Subcutaneous abdominal adipose tissue (tissue), 5 donors: ENCODE results near the gene MYH2.

ENCODE experiments used
- H3K27ac ChIP-seq: one replicate; pipeline ENCODE4 v1.7.0; 2013; ENCODE audit warnings: low read depth, mild to moderate bottlenecking, inconsistent platforms, low read length, moderate library complexity
- H3K27me3 ChIP-seq, 5 donors: one replicate each; pipeline ENCODE4 v1.7.0; 2013; ENCODE audit warnings: low read length in 5 of 5, inconsistent platforms in 1 of 5; ENCODE audit not compliant: control insufficient read depth in 5 of 5, insufficient read depth in 4 of 5
- H3K36me3 ChIP-seq, 5 donors: one replicate each; pipeline ENCODE4 v1.7.0; 2013; ENCODE audit warnings: low read length in 5 of 5; ENCODE audit not compliant: control insufficient read depth in 5 of 5, insufficient read depth in 5 of 5
- H3K4me1 ChIP-seq, 5 donors: one replicate each; pipeline ENCODE4 v1.7.0; 2013; ENCODE audit warnings: low read length in 5 of 5, mild to moderate bottlenecking in 3 of 5, moderate library complexity in 1 of 5; ENCODE audit not compliant: control insufficient read depth in 5 of 5, insufficient read depth in 5 of 5
- H3K4me3 ChIP-seq, 5 donors: one replicate each; pipeline ENCODE4 v1.7.0; 2013; ENCODE audit warnings: low read length in 5 of 5, low read depth in 1 of 5
- H3K9ac ChIP-seq, 5 donors: one replicate each; pipeline ENCODE4 v1.7.0; 2013; ENCODE audit warnings: low read length in 5 of 5, mild to moderate bottlenecking in 4 of 5, moderate library complexity in 3 of 5
- H3K9me3 ChIP-seq, 5 donors: one replicate each; pipeline ENCODE4 v1.7.0; 2013; ENCODE audit warnings: low read length in 5 of 5; ENCODE audit not compliant: control insufficient read depth in 5 of 5
- donor health status: healthy.
- donor health status: healthy.
- donor health status: healthy.
- donor health status: healthy.
- donor health status: healthy.

The MYH2 gene

DNA sequence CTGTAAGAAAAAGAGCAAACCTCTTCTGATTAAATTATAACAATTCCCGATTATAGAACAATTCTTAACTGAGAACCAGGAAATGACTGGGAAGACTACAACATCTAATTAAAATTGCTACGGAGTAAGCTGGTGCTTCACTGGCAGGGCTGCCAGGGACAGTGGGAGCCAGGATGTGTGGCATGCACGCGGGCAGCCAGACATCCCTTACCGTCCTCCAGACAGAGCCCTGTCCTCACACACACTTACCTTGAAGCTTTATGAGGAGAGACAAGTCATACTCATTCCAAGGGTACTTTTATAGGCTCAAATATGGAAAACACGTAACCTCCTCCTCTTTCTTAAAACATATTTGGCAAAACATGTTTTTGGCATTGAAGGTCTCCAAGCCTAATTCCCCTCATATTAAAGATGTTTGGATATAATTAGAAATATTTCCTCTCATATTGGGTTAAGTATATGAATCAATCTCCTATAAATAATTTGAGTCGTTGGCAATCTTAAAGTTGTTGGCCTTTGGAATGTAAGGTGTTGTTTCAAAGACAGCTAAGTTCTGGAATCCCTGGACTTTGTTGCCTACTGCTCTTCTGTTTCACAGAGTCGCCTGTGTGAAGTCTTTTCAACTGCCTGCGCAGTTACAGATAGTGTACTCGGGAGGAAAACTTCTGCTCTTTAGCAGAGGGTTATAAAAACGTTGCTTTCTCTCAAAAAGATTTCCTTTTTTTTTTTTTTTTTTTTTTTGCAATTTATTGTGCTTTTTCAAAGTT, 31.0 kb downstream of the MYH2 start, which contains the start of gene MYH1:
TSS of gene MYH1 (minus strand) at position 272 of the 767 bp plus-strand sequence. CDS start 1,900 bp downstream, outside the sequence.
- Histone ChIP-seq H3K4me3 (no peak within 1 kb of the TSS), H3K27ac (no peak within 1 kb of the TSS), H3K4me1 (peaks cover 0 to 6% (median 4%) of the 10 kb centered on the region in 5 donors), H3K9ac (no peak within 1 kb of the TSS), H3K9me3 (no peaks in the 10 kb centered on the region), H3K27me3 (no peaks in the 10 kb centered on the region), H3K36me3 (no peaks in the 10 kb centered on the region)

DNA sequence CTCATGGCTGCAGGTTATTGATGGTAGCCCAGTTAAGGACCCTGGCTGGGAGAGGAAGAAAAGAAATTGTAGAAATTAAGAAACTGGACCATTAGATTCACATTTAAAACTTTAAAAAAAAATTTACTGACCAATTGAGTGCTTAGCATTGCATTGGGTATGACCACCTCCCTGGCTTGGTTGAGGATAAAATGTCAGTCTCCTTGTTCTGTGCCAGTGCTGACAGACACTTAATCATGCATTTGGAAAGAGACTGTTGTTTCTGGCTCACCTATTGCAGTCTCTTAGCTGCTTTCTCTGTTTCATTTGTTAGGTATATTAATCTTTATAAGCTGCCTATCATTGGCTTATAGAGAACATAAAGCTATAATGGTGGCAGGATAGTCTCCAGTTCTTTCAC, 32.8 kb downstream of the MYH2 start:
- peaks cover 0 to 20% (median 17%) of the 10 kb centered on the region in 5 donors for H3K4me1 ChIP-seq
- H3K9me3 ChIP-seq, result no peaks in the 10 kb centered on the region
- no peak overlapping the region for H3K9ac ChIP-seq
- no peaks in the 10 kb centered on the region for H3K27me3 ChIP-seq
- H3K36me3 ChIP-seq, result no peaks in the 10 kb centered on the region
- no peak overlapping the region for H3K4me3 ChIP-seq
- H3K27ac ChIP-seq, result no peak overlapping the region

DNA sequence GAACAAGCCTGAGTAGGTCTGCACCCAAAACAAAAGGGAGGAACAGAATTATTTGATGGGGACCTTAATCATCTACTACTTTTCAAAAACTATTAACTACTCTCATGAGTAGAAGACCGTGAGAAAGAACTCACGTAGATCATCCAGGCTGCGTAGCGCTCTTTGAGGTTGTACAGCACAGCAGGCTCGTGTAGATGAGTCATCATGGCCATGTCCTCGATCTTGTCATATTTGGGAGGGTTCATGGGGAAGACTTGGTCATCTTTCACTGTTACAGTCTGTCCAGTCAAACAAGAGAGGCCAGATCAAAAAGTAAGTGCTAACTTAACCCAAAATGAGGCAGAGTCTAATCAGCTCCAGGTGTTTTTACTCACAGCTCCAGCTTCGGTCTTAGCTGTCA, 33.4 kb downstream of the MYH2 start:
- peaks cover 0 to 20% (median 17%) of the 10 kb centered on the region in 5 donors for H3K4me1 ChIP-seq
- no peak overlapping the region for H3K27ac ChIP-seq
- H3K9me3 ChIP-seq, result no peaks in the 10 kb centered on the region
- no peak overlapping the region for H3K9ac ChIP-seq
- H3K27me3 ChIP-seq, result no peaks in the 10 kb centered on the region
- H3K36me3 ChIP-seq, result no peaks in the 10 kb centered on the region
- no peak overlapping the region for H3K4me3 ChIP-seq

DNA sequence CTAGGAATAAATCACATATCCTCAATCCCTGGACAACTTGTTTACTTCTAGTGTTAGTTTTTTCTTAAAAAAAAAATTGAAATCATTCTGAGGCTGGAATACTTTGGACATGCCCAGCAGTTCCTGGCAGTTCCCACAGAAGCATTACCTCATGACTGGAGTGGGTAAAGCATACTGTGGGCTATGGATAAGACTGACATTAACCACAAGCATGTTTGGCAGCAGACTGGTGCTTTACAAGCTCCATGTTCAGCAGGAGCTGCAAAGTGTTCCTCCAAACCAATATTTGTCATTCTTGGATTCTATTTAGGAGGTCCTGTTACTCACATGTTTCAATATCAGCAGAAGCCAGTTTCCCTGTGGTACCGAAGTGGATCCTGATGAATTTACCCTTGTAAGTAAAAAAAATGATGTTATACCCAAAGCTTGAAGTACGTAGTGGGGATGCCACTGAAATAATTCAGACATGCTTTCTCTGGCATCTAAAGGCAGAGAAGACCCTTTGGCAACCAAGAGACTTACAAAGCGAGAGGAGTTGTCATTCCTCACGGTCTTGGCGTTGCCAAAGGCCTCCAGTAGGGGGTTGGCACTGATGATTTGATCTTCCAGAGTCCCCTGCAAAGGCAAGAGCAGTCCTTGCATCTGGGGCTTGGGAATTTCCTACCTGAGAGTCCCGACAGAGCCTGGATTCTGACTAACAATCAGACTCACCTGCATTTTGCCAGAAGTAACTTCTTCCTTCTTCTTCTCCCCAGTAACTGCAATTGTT, 36.0 kb downstream of the MYH2 start:
- Histone ChIP-seq H3K27me3 (no peaks in the 10 kb centered on the region), H3K9me3 (no peaks in the 10 kb centered on the region), H3K36me3 (no peaks in the 10 kb centered on the region), H3K4me1 (peaks cover 0 to 20% (median 17%) of the 10 kb centered on the region in 5 donors), H3K27ac (peak overlapping the region; percentile 38), H3K9ac (no peak overlapping the region), H3K4me3 (peak overlapping the region in 1 of 5 donors; percentile 4)

DNA sequence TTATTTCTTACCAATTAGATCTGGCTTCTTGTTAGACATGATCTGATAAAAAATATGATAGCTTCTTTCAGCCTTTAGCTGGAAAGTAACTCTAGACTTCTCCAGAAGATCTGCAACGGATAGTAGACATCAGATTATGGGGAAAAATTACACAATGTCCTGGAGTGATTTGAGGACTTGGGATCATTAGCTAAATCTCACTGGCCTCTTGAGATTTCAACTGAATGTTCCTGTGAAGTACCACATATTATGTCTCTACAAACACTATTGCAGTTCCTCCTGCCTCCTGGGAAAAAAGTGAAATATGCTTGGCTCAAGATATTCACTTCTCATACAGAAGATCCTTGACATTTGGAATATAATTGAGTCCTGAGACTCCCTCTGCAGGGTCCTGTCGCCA, 36.6 kb downstream of the MYH2 start:
- Histone ChIP-seq H3K4me3 (no peak overlapping the region), H3K27ac (peak overlapping the region; percentile 38), H3K9ac (no peak overlapping the region)

DNA sequence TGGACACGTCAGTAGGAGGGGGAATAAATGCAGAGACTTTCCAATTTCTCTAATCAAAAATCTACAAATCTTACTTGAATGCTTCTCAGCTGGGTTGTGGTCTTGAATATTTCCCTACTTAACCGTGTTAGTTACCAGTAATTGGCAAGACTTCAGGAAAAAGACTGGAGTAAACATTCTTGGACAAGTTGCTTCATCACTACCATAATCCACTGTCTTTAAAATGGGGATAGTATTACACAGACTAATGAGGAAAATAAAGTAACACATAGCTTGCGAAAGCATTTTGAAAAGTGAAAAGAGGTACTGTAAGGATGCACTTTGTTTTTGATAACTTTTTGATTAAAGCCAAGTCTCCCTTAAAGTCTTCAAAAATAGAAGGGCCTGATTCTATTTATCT, 49.5 kb downstream of the MYH2 start:
- Histone ChIP-seq H3K4me3 (no peak overlapping the region), H3K27ac (no peak overlapping the region), H3K4me1 (no peaks in the 10 kb centered on the region), H3K36me3 (no peaks in the 10 kb centered on the region), H3K9ac (no peak overlapping the region), H3K9me3 (no peaks in the 10 kb centered on the region), H3K27me3 (no peaks in the 10 kb centered on the region)

More for the DNA sequence above, 36.6 kb downstream of the MYH2 start:
- H3K4me1 ChIP-seq, result peaks cover 0 to 20% (median 17%) of the 10 kb centered on the region in 5 donors
- H3K9me3 ChIP-seq, result no peaks in the 10 kb centered on the region
- H3K27me3 ChIP-seq, result no peaks in the 10 kb centered on the region
- H3K36me3 ChIP-seq, result no peaks in the 10 kb centered on the region

DNA sequence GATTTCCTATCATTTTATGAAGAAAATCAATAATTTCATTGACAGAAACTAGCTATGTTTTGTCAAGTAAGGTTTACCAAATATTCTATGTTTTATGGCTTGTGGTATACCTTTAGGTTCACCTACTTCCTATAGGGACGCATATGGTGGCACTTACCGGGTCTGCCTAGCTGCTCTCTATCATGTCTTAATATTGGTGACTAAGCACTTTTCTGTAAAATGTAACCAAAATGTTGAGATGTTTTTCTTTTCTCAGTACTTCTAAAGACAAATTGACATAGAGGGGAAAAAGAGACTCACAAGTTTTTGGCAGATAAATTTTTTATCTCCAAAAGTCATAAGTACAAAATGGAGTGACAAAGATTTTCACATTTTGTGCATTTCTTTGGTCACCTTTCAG, 57.5 kb downstream of the MYH2 start:
- Histone ChIP-seq H3K27me3 (no peaks in the 10 kb centered on the region), H3K9ac (no peak overlapping the region), H3K4me1 (no peaks in the 10 kb centered on the region), H3K27ac (no peak overlapping the region), H3K4me3 (no peak overlapping the region), H3K36me3 (no peaks in the 10 kb centered on the region), H3K9me3 (peaks cover 0 to 26% (median 15%) of the 10 kb centered on the region in 5 donors)

DNA sequence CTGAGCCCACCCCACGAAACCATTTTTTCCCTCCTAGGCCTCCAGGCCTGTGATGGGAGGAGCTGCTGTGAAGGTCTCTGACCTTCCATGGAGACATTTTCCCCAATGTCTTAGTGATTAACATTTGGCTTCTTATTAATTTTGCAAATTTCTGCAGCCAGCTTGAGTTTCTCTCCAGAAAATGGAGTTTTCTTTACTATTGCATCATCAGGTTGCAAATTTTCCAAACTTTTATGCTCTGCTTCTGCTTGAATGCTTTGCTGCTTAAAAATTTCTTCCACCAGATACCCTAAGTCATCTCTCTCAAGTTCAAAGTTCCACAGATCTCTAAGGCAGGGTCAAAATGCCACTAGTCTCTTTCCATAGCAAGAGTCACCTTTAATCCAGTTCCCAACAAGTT, 67.2 kb downstream of the MYH2 start:
- H3K27ac ChIP-seq, result no peak overlapping the region
- no peaks in the 10 kb centered on the region for H3K36me3 ChIP-seq
- H3K27me3 ChIP-seq, result no peaks in the 10 kb centered on the region
- H3K9ac ChIP-seq, result no peak overlapping the region
- peaks cover 0 to 16% (median 10%) of the 10 kb centered on the region in 5 donors for H3K9me3 ChIP-seq
- H3K4me3 ChIP-seq, result no peak overlapping the region
- H3K4me1 ChIP-seq, result peaks cover 0 to 5% (median 0%) of the 10 kb centered on the region in 5 donors

DNA sequence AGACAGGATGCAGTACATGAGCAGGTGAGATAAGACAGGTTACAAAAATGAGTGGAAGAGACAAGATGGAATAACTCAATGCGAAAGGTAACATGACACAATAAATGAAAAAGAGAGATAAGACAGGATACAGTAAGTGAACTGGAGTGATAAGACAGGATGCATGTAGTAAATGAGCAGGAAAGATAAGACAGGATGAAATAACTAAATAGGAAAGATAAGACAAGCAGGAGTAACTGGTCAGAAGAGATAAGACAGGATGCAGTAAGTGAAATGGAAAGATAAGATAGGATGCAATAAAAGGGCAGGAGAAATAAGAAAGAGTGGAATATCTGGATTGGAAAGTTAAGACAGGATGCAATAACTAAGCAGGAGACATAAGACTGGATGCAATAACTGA, 71.8 kb downstream of the MYH2 start:
- H3K4me3 ChIP-seq, result no peak overlapping the region
- H3K4me1 ChIP-seq, result peaks cover 0 to 5% (median 0%) of the 10 kb centered on the region in 5 donors
- H3K9ac ChIP-seq, result no peak overlapping the region
- no peaks in the 10 kb centered on the region for H3K27me3 ChIP-seq
- no peaks in the 10 kb centered on the region for H3K36me3 ChIP-seq
- H3K27ac ChIP-seq, result no peak overlapping the region
- H3K9me3 ChIP-seq, result peaks cover 0 to 9% (median 3%) of the 10 kb centered on the region in 5 donors

DNA sequence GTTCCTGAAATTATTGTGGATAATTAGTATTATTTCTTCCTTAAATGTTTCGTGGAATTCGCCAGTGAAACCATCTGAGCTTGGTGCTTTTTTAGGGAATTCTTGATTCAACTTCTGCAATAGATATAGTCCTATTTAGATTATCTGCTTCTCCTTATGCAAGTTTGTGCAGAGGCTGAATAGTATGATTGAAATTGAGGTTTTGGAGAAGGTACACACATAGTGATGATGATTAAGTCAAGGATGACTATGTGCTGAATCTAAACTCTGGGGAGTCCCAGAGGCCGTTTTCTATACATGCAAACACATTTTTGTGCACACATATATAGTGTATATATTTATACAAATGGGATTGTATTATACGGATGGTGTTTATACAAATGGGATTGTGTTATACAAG, 74.9 kb downstream of the MYH2 start:
- no peaks in the 10 kb centered on the region for H3K9me3 ChIP-seq
- H3K27ac ChIP-seq, result no peak overlapping the region
- H3K4me1 ChIP-seq, result no peaks in the 10 kb centered on the region
- H3K36me3 ChIP-seq, result no peaks in the 10 kb centered on the region
- no peak overlapping the region for H3K9ac ChIP-seq
- no peak overlapping the region for H3K4me3 ChIP-seq
- H3K27me3 ChIP-seq, result no peaks in the 10 kb centered on the region
